Right forelimb (tissue), 1 donor: ENCODE results near the gene PLCG1.
"Not testable (repeated sequence)": the region's sequence is repeated elsewhere in the genome, so short reads cannot be mapped to it uniquely, and the experiment has no call there.

Experiments
- DNase-seq: peaks from one replicate; pipeline ENCODE4 v3.0.0-alpha.2; 2018

PLCG1 gene

DNA sequence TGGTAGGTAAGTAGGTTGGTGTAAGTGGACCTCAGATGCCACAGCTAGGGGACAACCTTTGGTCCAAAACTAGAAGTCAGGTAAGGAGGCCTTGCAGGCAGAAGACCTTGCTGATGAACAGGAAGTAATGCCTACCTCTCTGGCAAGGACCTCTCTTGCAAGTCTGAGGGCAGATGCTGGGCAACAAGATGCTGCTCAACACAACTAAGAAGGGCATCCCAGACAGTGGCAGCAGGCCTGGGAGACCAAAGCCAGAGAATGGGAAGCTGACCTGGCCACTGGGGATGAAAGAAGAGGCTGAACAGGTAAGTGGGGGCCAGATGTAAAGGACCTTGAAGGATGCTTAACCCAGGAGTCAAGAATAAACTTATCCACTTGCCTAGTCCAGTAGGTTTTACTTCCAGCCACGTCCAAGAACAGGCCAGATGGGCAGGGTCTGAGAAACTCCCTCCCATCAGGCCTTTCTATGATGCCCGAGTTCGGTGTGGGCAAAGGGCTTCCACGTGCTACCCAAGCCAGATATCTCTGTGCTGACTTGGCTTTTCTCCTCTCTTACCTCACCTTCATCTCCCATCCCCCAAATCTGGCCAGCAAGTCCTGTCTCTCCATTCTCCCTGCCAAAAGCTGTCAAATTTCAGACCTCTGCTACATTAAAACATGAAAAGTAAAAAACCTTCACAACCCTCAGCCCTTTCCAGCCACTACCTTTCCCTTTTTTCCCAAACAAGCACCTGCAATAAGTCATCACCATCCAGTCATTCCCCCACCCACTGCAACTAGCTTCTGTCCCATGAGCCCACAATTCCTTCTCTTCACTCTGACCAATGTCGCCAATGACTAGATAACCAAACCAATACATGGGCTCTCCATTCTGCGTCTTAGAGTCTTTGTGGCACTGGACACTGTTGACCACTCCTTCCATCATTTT lies 11.5 kb upstream of the PLCG1 start:
- DNase-seq: no peak

DNA sequence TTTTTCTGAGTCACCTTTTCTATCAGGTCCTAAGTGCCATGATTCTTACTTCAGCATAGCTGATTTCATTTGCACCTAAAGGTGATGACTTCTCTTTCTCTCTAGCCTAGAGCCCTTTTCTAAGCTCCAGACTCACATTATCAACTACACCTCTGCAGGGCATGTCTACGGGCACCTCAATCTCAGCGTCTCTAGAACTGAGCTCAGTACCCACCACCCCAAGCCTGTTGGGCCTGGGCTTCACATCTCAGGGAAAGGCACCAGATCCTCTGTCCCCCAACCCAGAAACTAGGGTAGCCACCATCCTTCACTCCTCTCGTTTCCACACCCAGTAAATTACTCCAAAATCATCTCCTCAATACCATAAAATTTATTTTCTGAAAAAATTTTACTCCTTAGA lies 10.6 kb upstream of the PLCG1 start:
- DNase-seq: no peak

DNA sequence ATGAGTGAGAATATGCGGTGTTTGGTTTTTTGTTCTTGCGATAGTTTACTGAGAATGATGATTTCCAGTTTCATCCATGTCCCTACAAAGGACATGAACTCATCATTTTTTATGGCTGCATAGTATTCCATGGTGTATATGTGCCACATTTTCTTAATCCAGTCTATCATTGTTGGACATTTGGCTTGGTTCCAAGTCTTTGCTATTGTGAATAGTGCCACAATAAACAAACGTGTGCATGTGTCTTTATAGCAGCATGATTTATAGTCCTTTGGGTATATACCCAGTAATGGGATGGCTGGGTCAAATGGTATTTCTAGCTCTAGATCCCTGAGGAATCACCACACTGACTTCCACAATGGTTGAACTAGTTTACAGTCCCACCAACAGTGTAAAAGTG lies 9.0 kb upstream of the PLCG1 start:
- DNase-seq: not testable (repeated sequence)

DNA sequence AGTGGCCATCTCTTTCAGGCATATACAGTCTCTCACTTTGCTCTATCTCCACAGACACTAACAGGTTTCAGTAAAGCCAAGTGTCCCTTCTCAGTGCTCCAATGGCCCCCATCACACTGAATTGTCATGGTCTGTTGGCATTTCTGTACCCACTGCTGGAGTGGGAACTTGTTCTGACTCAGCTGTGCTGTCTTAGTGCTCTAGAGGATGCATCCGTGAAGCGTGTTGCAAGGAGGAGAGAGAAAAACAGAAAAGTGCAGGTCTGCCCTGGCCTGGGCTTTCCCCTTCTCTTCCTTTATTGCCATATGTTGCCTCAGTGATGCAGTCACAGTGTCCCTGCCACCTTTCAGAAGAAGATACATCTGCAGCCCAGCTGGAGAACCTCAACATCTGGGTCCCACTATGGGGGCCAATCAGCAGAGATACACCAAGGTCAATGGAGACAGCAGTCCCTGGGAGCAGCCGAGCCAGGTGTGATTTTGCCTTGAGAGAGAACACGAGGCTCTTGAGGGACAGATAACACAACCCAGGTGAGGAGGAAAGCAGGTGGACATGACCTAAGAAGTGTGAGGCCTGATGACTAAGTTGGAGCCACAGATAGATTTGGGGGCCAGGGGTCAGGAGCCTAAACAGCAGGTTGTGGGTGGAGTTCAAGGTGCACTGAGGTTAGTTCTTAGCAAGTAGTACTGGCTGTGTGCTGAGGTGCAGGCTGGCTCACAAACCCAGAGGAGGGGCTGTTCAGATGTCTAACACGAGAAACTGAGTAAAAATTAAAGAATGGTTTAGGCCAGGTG lies 5.6 kb upstream of the PLCG1 start:
- peak; percentile 41 for DNase-seq

DNA sequence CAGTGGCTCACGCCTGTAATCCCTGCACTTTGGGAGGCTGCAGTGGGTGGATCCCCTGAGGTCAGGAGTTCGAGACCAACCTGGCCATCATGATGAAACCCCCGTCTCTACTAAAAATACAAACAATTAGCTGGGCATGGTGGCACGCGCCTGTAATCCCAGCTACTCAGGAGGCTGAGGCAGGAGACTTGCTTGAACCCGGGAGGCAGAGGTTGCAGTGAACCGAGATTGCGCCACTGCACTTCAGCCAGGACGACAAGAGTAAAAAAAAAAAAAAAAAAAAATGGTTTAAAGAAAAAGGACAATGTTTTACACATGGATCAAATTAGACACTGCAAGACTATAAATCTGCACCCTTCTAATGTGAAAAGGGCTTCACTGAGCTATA lies 5.0 kb upstream of the PLCG1 start:
- not testable (repeated sequence) for DNase-seq

DNA sequence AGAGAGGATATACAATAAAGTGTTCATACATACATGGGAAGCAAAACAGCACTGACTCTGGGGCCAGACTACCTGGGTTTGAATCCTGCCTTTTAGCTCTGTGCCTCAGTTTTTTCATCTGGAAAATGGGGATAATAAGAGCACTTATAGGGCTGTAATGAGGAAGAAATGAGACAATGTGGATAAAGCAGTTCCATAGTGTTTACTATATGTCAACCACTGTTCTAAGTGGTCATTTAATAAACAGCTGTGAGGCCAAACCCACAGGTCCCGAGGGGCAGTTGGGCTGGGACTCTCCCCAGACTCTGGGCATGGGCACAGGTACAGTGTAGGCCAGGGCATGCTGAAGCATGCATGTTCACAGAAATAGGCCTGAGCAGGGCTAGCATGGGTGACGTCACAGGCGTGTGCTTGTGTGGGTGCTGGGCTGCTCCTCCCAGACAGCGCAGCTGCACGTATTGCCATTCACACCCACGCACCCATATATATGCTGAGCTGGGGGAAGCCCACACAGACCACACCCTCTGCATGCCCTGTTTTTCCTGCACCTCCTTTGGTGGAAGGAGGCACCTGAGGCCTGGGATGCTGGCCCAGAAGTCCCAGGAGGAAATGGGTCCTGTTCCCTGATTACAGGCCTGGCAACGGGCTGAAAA lies 3.5 kb upstream of the PLCG1 start:
- DNase-seq: no peak

DNA sequence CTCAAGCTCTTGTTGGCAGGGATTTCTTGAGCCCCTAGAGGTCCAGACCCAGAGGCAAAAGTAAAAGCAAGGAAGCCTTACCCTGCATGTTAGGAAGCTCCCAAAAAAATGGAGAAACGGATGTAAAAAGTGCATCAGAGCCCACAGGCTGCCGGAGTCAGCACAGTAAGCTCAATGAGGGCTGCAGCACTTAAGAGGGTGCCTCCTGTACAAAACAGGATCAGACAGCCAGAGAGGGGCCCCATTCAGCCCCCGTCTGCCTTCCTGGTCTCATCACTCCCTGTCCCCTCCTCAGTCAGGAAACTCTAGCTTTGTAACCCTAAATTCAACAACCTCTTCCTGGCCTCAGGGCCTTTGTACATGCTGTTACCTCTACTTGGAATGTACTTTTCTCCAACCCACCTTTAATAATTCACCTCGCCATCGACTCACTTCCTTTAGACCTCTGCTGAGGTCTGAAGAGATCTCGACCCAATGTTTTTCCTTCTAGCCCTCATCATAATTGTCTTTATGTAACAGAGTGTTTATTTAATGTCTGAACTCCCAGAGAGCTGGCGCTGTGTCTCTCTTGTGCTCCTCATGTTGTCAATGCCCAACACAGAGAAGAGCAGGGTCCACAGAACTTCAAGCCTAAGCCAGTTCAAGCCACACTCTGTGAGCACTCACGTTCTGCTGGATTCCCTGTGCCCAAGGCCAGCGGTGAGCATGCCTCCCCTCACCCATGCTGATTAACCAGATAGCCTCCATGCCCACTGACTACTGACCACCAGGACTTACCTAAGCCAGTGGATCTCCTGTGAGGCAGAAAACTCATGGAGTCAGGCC lies 2.8 kb upstream of the PLCG1 start:
- DNase-seq: no peak

DNA sequence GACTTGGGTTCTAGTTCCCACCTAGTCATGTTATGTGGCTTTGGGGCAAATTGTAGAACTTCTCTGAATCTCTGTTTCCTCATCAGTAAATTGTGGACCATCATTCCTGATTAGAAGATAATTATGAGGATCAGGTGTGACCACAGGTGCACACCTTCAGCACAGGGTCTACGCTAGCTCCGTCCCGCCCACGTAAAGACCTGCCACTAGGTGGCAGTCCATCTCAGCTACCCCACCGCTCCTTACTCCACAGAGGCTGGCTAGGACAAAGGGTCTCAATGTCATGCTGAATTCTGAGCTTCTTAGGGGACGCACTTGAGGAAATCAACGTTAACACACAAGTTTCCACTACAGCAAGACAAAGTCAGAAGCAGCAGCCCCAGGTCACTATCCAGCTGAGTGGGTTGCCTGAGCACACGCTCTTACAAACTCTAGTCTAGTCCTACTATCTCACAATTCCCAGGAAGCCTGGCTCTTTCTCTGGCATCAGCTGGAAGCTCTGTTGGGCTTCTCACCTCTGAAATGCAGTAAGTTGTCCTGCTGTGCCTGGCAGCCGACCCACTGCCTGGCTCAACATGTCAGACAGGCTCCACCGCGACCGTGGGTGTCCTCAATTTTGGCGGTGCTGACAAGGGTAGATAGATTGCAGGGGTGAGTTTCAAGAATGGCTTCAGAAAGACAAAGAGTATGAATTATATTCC lies 2.0 kb upstream of the PLCG1 start:
- no peak for DNase-seq

DNA sequence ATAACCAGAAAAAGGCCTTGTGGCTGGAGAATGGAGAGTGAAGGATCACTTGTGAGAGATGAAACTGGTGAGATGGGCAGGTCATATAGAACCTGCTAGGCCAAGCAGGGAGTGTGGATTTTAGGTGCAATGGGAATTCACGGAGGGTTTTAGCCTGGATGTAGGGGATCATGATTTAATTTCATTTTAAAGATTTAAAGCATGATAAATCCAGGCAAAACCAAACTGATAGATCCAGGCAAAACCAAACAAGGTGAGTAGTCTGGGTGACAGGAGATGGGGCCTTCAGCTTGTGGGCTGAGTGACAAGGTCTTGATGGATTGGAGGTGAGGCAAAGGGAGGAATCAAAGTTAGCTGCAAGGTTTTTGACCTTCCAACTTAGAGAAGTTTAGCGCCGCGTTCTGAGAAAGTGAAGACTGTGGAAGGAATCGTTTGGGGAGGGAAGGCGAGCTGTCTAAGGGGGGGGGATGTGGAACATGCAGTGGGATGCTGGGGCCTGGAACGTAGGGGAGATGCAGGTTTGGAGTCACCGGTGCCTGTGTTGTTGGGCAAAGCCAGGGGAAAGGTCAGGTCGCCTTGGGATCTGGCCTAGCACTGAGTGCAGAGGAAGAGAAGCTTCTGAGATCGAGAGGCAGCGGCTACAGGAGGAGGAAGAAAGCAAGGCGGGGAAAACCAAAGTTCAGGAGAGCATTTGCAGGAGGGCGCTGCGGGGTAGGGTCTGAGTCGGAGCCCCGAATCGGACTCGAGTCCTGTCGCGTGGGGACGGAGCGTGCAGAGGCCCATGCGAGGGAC lies 1.3 kb upstream of the PLCG1 start:
- no peak for DNase-seq

DNA sequence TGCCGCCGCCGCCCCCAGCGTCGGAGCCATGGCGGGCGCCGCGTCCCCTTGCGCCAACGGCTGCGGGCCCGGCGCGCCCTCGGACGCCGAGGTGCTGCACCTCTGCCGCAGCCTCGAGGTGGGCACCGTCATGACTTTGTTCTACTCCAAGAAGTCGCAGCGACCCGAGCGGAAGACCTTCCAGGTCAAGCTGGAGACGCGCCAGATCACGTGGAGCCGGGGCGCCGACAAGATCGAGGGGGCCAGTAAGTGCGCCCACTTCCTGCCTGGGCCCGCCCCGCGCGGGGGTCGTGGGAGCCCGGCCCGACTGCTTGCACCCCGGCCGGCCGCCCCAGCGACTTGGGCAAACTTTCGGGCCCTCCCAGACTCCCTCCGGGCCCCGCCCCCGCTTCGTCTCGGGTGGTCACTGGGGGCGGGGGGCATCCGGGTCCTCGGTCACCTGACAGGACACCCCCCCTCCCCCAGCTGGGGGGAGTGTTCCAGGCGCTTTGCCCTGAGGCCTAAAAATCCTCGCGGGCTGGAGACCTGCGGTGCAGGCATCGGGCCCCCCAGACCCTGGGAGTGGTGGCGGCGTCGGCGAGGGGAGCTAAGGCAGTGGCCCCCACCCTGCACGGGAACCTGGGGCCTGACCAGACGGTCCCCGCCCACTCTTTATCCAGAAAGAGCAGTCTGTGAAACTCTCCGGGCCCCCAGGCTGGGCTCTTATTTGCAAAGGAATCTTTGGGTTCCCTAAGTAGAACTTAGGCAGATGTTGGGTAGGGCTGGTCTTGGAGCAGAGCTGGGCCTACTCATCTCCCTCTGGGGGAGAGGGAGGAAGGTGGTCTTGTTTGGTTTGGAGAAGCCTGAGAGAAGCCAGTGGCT lies 501 bp downstream of the PLCG1 start:
- DNase-seq: peak; percentile 90

DNA sequence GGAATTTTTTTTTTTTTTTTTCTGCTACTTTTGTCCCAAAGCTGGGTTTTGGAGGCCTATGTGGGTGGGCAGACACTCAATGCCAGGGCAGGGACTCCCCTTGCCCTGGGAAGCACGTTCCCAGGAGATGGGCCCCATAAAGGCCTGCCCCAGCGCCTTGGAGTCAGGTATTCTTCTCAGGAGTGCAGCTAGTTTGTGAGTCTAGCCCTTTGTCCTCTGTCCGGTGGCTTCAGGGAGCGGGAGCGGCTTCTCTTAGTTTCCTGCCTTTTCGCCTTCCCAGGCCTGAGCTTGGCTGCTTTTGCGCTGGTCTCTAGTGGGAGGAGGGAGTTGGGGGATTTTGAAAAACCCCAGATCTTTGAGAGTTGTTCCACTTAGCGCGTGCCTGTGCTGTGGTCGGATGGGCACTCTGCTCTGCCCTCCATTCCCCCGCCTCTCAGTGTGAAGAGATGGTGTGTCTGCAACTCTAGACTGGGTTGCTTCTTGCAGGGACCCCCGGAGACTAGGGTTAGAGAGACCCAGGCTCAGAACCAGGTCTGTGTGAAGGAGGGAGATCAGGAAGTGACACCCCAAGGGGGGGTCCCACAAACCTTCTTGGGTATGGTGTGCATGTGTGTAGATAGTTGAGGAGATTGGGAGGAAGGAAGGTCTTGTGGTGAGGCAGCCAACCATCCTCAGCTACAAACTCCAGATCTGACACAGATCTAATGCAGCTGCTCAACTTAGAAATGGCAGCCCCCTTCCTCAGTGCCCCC lies 1.3 kb downstream of the PLCG1 start:
- DNase-seq: no peak

DNA sequence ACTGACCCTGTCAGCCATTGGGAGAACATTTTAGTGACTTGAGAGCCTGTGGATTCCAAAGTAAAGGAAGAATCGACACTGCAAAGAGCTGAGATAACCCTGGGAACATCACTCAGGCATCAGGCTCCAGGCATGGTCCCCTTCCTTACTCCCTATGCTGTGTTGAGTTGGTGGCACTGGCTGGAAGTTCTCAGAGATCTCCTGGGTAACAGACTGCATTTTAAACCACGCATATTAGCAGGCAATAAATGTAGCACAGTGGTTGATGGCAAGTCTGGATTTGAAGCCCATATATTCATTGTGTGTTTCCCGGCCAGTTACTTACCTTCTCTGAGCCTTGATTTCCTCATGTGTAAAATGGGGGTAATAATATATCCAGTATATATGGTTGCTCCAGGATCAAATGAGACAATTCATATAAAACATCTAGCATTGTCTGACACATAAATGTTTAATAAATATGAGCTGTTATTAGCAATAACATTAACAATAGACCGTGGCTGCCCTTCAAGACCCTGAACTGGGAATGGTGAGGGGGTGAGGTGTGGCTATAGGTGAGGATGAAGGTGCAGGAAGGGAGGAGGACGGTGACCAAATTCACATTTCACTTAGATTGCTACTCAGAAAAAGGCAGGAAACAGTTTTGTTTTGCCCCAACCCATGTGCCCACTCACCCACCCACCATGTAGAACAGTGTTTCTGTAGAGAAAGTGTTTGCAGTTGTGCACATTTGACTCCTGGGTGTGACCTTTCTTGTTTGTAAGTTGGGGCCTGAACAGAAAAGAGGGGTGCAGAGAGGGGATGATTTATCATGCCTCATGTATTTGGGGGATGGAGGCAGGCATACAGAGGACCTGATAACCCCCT lies 2.1 kb downstream of the PLCG1 start:
- no peak for DNase-seq

DNA sequence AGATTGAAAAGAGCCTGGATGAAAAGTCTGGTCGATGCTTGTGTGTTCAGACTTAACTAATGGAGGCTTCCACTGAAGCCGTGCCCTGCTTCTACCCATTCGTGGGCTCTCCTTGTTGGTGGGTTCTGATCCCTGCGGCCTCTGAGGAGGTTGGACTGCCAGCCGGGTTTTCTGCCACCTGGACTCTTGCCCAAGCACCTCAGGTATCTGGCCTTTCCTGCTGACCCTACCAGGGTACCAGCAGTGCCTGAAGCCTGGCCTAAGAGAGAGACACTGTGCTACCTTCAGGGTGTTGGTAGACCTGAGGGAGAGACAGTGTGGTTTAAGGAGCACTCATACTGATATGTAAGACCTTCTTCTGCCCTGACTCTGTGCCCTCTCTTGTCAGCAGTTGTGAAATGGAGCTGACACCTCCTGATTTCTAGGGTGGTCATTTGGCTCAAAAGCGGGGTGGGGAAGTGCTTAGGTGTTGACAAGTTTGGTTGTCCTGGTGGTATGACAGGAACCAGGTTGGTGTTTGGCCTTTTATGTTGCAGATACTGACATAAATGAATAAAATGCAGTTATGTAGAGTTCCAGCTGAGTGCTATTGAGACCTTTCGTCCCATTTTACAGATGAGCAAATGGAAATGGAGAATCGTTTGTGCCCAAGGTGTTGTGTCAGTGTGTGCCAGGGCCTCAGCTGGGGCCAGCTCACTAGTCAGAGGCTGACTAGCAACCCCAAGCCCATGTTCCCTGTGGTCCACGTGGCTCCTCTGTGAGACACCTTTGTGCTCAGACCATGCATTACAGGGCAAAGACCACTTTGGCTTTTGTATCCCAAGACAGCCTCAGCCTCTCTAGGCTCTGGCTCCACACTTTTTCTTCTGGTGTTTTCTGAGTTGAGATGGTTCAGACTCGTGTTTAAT lies 3.1 kb downstream of the PLCG1 start:
- no peak for DNase-seq

DNA sequence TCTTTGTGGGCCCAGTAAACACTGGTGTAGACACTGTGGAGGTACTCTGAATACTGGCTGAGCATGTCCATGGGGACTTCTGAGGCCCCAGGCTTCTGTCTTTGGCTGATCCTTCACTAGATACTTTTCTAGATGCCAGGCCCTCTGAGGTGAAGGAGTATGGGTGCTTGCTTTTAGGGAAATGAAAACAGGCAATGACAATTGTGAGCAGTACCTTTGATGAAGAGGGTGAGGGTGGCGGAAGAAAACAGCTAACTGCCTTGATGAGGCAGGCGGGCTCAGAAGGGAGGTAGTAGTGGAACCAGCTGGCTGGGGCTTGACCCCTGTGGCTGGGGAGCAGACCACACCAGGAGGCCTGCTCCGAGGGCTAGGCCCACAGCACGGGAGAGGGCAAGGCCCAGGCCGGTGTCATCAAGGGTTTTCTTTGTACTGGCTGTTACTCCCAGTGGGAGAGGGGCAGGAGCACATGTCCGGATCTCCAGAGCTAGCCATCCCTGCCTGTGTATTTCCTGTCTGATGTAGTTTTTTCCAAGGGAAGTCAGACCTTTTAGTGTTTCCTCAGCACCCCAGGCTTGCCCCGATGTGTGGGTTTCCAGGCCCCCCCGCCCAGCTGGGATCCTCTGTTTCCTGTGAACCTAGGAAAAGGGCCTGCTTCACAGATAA lies 3.9 kb downstream of the PLCG1 start:
- DNase-seq: no peak

DNA sequence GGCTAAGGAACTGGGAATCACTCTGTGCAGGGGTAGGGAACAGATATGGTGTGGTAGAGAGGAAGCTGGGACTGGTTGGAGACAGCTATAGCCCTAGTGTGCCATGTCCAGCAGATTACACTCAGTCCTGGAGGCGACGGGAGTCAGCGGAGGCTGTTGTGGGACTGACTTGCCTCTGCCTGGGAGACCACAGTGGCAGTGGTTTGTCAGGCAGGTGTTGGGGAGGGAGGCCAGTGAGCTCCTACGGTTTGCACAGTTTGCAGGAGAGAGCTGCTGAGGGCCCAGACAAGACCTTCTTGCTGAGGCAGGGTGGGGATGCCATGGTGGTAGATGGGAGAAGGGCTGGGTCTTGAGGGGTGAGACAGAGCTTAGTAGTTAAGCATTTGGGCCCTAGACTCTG lies 4.9 kb downstream of the PLCG1 start:
- DNase-seq: no peak

DNA sequence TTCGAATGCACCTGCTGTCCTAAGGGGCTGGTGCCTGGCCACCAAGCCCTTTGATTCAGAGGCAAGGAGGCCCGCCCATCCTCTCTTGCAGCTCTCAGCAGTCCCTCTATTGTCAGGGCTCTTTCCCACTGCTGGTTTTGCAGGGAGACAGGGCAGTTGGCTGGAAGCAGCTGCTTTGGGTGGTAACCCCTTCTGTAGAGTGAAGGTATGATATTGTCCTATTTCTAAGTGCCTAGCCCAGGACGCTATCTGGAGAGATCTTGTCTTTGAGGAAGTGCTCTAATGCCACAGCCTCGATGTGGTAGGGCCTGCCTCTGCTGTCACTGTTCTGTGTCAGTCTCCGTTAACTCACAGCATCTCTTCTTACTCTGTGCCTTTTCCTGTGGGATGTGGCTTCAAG lies 5.6 kb downstream of the PLCG1 start:
- no peak for DNase-seq

DNA sequence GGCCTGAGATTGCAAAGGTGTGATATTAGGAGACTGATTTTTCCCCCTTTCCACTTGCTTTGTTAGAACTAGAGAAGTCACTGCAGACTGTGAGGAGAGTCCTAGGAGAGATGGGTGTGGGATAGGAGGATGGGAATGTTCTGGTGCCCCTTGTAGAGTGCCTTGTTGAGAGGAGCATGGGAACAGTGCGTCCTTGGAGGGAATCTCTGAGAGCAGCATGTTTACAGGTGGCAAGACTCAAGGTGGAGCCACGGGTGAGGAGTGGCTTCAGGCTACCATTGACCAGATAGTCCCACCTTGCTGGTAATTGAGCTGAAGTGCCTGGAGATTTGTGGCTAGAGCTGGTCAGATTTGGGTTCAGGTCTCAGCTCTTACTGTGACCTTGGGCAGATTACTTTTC lies 6.0 kb downstream of the PLCG1 start:
- DNase-seq: no peak
